Ectodermal cell (in vitro differentiated cells): ENCODE measurements around the gene SPTBN1.

ENCODE experiments used
- H3K27ac ChIP-seq: 2 replicates; pipeline ENCODE4 v1.7.0; 2013; ENCODE audit warnings: mild to moderate bottlenecking, low read depth, low read length; ENCODE audit not compliant: insufficient read depth, poor library complexity, severe bottlenecking
- H3K27me3 ChIP-seq: 2 replicates; pipeline ENCODE4 v1.7.0; 2013; ENCODE audit warnings: mild to moderate bottlenecking, low read length; ENCODE audit not compliant: insufficient read depth, control insufficient read depth, poor library complexity, severe bottlenecking
- H3K36me3 ChIP-seq: one replicate; pipeline ENCODE4 v1.7.0; 2013; ENCODE audit warnings: low read length; ENCODE audit not compliant: control insufficient read depth, insufficient read depth
- H3K4me1 ChIP-seq: one replicate; pipeline ENCODE4 v1.7.0; 2013; ENCODE audit warnings: low read length; ENCODE audit not compliant: control insufficient read depth, insufficient read depth
- H3K4me3 ChIP-seq: 2 replicates; pipeline ENCODE4 v1.7.0; 2013; ENCODE audit warnings: low read depth, low read length, control low read depth; ENCODE audit not compliant: insufficient read depth
- H3K9me3 ChIP-seq: 2 replicates; pipeline ENCODE4 v1.7.0; 2013; ENCODE audit warnings: mild to moderate bottlenecking, low read length, moderate library complexity; ENCODE audit not compliant: control insufficient read depth
- WGBS, 2 experiments: methylation state at CpG; one replicate each; pipeline ENCODE4 v1.1.7; 2013; ENCODE audit warnings: missing lambda C conversion rate in 2 of 2; 5-methylcytosine and 5-hydroxymethylcytosine counted together

SPTBN1 gene

GRCh38 chr2:54570321-54570855 lies 114.3 kb downstream of the SPTBN1 start:
- 94 to 95% methylated on average over 5 of the region's 5 CpGs for WGBS, 2 experiments
- H3K4me1 ChIP-seq, result peaks cover 35% of the 10 kb centered on the region
- no peak overlapping the region for H3K27ac ChIP-seq

GRCh38 chr2:54570925-54571694 lies 115.0 kb downstream of the SPTBN1 start:
- Histone ChIP-seq H3K27ac (no peak overlapping the region), H3K36me3 (no peaks in the 10 kb centered on the region), H3K4me3 (no peak overlapping the region), H3K9me3 (no peaks in the 10 kb centered on the region), H3K27me3 (no peaks in the 10 kb centered on the region), H3K4me1 (peaks cover 35% of the 10 kb centered on the region)
- 65 to 70% methylated on average over 6 to 10 of the region's 10 CpGs for whole genome bisulfite sequencing, 2 experiments

More at GRCh38 chr2:54570321-54570855, 114.3 kb downstream of the SPTBN1 start:
- no peaks in the 10 kb centered on the region for H3K36me3 ChIP-seq
- H3K4me3 ChIP-seq, result no peak overlapping the region
- H3K9me3 ChIP-seq, result no peaks in the 10 kb centered on the region
- H3K27me3 ChIP-seq, result no peaks in the 10 kb centered on the region

GRCh38 chr2:54572262-54572635 lies 116.1 kb downstream of the SPTBN1 start:
- Histone ChIP-seq H3K4me1 (peaks cover 35% of the 10 kb centered on the region), H3K9me3 (no peaks in the 10 kb centered on the region), H3K4me3 (no peak overlapping the region), H3K36me3 (no peaks in the 10 kb centered on the region), H3K27me3 (no peaks in the 10 kb centered on the region), H3K27ac (no peak overlapping the region)
- WGBS, 2 experiments, result 81 to 84% methylated on average over 4 of the region's 4 CpGs

GRCh38 chr2:54572636-54573536 lies 116.8 kb downstream of the SPTBN1 start:
- H3K27me3 ChIP-seq, result no peaks in the 10 kb centered on the region
- no peak overlapping the region for H3K4me3 ChIP-seq
- 75% methylated on average over 9 of the region's 9 CpGs for WGBS, 2 experiments
- H3K27ac ChIP-seq, result no peak overlapping the region
- H3K9me3 ChIP-seq, result no peaks in the 10 kb centered on the region
- H3K4me1 ChIP-seq, result peaks cover 35% of the 10 kb centered on the region
- H3K36me3 ChIP-seq, result no peaks in the 10 kb centered on the region

GRCh38 chr2:54573537-54573919 lies 117.4 kb downstream of the SPTBN1 start:
- no peak overlapping the region for H3K4me3 ChIP-seq
- peaks cover 41% of the 10 kb centered on the region for H3K4me1 ChIP-seq
- no peaks in the 10 kb centered on the region for H3K27me3 ChIP-seq
- no peaks in the 10 kb centered on the region for H3K36me3 ChIP-seq
- no peaks in the 10 kb centered on the region for H3K9me3 ChIP-seq
- no peak overlapping the region for H3K27ac ChIP-seq
- WGBS, 2 experiments, result 84 to 89% methylated on average over 4 to 5 of the region's 5 CpGs

- Histone ChIP-seq H3K36me3 (no peaks in the 10 kb centered on the region), H3K27ac (no peak overlapping the region), H3K9me3 (no peaks in the 10 kb centered on the region), H3K27me3 (no peaks in the 10 kb centered on the region), H3K4me3 (no peak overlapping the region), H3K4me1 (peaks cover 41% of the 10 kb centered on the region)
- WGBS, 2 experiments, result 93 to 95% methylated on average over 9 of the region's 9 CpGs
Measured at GRCh38 chr2:54574107-54574859, 118.2 kb downstream of the SPTBN1 start.

- no peak overlapping the region for H3K27ac ChIP-seq
- 92% methylated on average over 5 of the region's 5 CpGs for WGBS, 2 experiments
Measured at GRCh38 chr2:54574860-54575247, 118.7 kb downstream of the SPTBN1 start.

GRCh38 chr2:54575379-54575888 lies 119.3 kb downstream of the SPTBN1 start:
- Histone ChIP-seq H3K9me3 (no peaks in the 10 kb centered on the region), H3K27ac (no peak overlapping the region), H3K4me3 (no peak overlapping the region), H3K27me3 (no peaks in the 10 kb centered on the region), H3K36me3 (no peaks in the 10 kb centered on the region), H3K4me1 (peaks cover 30% of the 10 kb centered on the region)
- 93 to 94% methylated on average over 9 of the region's 9 CpGs for WGBS, 2 experiments

More at GRCh38 chr2:54574860-54575247, 118.7 kb downstream of the SPTBN1 start:
- no peak overlapping the region for H3K4me3 ChIP-seq
- no peaks in the 10 kb centered on the region for H3K36me3 ChIP-seq
- peaks cover 36% of the 10 kb centered on the region for H3K4me1 ChIP-seq
- no peaks in the 10 kb centered on the region for H3K9me3 ChIP-seq
- no peaks in the 10 kb centered on the region for H3K27me3 ChIP-seq

- peaks cover 17% of the 10 kb centered on the region for H3K4me1 ChIP-seq
- no peaks in the 10 kb centered on the region for H3K27me3 ChIP-seq
- H3K4me3 ChIP-seq, result no peak overlapping the region
- H3K27ac ChIP-seq, result no peak overlapping the region
- no peaks in the 10 kb centered on the region for H3K9me3 ChIP-seq
- no peaks in the 10 kb centered on the region for H3K36me3 ChIP-seq
- WGBS, 2 experiments, result 89 to 92% methylated on average over 3 of the region's 3 CpGs
Measured at GRCh38 chr2:54577035-54577434, 120.9 kb downstream of the SPTBN1 start.
